Nephron (organoid): ENCODE results near the gene KCNH2.

Experiments
- H3K27ac Mint-ChIP-seq, 3 experiments: 2 replicates each; pipeline ENCODE4 v1.8.0; 2020; ENCODE audit warnings: mixed read lengths in 3 of 3, mild to moderate bottlenecking in 2 of 3, moderate library complexity in 1 of 3
- H3K27me3 Mint-ChIP-seq: 2 replicates; pipeline ENCODE4 v1.8.0; 2021; ENCODE audit warnings: low read depth, mild to moderate bottlenecking, moderate library complexity, mixed read lengths
- H3K36me3 Mint-ChIP-seq: 2 replicates; pipeline ENCODE4 v1.8.0; 2020; ENCODE audit warnings: low read depth, mixed read lengths
- H3K4me1 Mint-ChIP-seq: 2 replicates; pipeline ENCODE4 v1.8.0; 2020; ENCODE audit warnings: mixed read lengths
- H3K4me3 Mint-ChIP-seq, 3 experiments: 2 replicates each; pipeline ENCODE4 v1.8.0; 2020; ENCODE audit warnings: mild to moderate bottlenecking in 3 of 3, mixed read lengths in 3 of 3, moderate library complexity in 2 of 3
- H3K9me3 Mint-ChIP-seq: 2 replicates; pipeline ENCODE4 v1.8.0; 2020; ENCODE audit warnings: mixed read lengths
- TF ChIP-seq, protein P1 (sequence below), 3 experiments: fragments of 200-600 bp; sonication (generic); IDR thresholded peaks; one replicate each; pipeline ENCODE4 v1.5.0; 2021; ENCODE audit warnings: antibody characterized with exemption in 3 of 3; ENCODE audit not compliant: unreplicated experiment in 3 of 3

The KCNH2 gene

DNA sequence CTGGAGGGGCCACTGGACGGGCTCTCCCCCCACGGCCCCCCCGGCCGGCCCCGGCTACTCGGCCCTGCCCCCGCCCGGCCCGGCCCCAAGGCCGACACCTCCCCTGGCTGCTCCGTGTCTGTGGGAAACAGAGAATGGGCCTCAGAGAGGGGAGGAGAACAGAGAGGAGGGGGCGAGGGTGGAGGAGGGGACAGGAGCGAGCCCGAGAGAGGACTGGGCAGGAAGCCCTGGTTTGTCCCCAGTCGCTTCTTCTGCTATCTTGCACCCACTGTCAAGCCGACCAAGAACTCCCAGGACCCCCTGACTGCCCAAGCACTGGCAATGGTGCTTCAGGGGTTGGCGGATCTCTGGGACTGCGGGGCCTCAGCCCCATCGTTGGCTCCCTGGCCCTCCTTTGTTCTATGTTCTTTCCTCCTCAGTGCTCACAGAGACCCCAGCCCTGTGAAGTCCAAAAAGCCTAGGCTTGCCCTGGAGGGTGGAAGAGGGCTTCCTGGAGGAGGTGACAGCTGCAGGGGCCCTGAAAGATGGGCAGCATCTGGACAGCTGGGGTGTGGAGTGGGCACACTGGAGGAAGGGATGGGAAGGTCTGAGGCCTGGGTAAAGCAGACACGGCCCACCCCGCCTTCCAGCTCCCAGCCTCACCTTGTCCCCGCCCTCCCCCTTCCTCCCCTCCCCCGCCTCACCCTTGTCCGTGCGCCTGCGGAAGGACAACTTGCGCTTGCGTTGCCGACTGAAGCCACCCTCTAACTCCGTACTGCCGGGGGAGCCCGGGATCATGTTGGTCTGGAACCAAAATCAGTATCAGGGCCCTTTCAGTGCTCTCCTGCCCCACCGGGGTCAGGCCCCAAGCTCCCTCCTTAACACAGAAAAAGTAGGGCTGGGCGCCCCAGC, 30.1 kb downstream of the KCNH2 start:
- no peaks in the 10 kb centered on the region for H3K9me3 Mint-ChIP-seq
- H3K27me3 Mint-ChIP-seq, result no peaks in the 10 kb centered on the region
- peak overlapping the region; percentile 33 to 85 (median 48) for H3K27ac Mint-ChIP-seq
- H3K36me3 Mint-ChIP-seq, result peaks cover 9% of the 10 kb centered on the region
- peaks cover 23% of the 10 kb centered on the region for H3K4me1 Mint-ChIP-seq
- TF ChIP-seq, protein P1, sequence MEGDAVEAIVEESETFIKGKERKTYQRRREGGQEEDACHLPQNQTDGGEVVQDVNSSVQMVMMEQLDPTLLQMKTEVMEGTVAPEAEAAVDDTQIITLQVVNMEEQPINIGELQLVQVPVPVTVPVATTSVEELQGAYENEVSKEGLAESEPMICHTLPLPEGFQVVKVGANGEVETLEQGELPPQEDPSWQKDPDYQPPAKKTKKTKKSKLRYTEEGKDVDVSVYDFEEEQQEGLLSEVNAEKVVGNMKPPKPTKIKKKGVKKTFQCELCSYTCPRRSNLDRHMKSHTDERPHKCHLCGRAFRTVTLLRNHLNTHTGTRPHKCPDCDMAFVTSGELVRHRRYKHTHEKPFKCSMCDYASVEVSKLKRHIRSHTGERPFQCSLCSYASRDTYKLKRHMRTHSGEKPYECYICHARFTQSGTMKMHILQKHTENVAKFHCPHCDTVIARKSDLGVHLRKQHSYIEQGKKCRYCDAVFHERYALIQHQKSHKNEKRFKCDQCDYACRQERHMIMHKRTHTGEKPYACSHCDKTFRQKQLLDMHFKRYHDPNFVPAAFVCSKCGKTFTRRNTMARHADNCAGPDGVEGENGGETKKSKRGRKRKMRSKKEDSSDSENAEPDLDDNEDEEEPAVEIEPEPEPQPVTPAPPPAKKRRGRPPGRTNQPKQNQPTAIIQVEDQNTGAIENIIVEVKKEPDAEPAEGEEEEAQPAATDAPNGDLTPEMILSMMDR (IDR thresholded peaks at IDR 0.05; ENCODE audit: unreplicated experiment in 3 of 3), result no peak
- peak overlapping the region; percentile 53 to 68 (median 63) for H3K4me3 Mint-ChIP-seq

DNA sequence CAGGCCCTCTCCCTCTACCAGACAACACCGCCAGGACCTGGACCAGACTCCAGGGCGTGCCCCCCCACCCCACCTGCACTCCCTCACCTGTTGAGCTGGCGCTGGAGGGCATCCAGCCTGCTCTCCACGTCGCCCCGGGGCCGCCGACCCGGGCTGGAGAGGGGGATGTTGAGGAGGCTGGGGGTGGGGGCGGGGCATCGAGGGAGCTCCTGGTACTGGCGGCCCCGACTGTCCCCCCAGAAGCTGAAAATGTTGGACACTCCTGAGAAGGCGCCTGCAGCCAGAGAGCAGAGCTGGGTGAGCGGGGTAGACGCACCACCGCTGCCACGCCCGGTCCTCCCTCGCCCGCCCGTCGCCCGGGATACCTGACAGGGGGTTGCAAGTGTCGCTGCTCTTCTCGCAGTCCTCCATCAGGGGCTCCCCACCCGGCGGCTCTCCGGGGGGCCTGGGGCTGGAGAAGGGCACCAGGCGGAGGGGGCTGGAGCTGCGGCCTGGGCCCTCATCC, 30.8 kb downstream of the KCNH2 start:
- Mint-ChIP-seq H3K27me3 (no peaks in the 10 kb centered on the region), H3K9me3 (no peaks in the 10 kb centered on the region), H3K36me3 (peaks cover 9% of the 10 kb centered on the region), H3K27ac (no peak overlapping the region), H3K4me3 (no peak overlapping the region), H3K4me1 (peaks cover 23% of the 10 kb centered on the region)
- TF ChIP-seq, protein P1 (IDR thresholded peaks at IDR 0.05; ENCODE audit: unreplicated experiment in 3 of 3), result no peak

DNA sequence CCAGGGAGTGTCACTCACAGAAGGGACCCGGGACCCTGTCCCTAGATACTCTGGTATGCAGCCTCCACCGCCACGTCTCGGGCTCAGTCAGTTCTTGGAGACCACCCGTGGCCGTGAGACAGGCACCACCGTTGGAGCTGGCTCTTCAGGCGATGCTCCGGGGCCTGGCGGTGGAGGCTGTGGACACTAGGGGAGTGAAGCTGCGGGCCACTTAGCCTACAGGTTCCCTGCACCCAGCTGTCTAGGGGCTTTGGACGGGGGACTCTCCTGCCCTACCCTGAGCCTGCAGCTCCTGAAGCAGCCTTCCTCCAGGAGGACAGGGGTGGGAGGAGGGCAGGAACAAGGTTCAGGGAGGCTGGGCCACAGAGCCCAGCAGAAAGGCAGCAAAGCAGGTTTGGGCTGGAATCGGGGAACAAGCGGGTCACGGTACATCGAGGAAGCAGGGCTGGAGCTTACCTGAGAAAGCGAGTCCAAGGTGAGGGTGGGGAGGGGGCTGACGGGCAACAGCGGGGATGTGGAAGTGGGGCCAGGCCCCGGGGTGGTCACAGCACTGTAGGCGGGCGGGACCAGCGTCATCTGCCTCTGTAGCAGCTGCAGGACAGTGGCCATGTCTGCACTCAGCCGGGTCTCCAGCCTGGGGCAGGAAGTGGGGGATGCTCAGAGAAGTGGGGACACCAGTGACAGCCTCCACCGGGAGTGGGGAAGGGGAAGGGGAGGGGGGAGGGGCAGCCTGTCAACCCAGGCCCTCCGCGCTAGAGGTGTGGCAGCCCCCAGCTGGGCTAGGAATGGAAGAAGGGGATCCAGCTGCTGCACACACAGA, 31.5 kb downstream of the KCNH2 start:
- Mint-ChIP-seq H3K4me1 (peaks cover 23% of the 10 kb centered on the region), H3K27me3 (no peaks in the 10 kb centered on the region), H3K9me3 (no peaks in the 10 kb centered on the region), H3K36me3 (peaks cover 8% of the 10 kb centered on the region), H3K4me3 (peak overlapping the region in 2 of 3 experiments; percentile 40 to 66), H3K27ac (peak overlapping the region; percentile 16 to 78 (median 50))
- TF ChIP-seq, protein P1 (IDR thresholded peaks at IDR 0.05; ENCODE audit: unreplicated experiment in 3 of 3), result no peak

DNA sequence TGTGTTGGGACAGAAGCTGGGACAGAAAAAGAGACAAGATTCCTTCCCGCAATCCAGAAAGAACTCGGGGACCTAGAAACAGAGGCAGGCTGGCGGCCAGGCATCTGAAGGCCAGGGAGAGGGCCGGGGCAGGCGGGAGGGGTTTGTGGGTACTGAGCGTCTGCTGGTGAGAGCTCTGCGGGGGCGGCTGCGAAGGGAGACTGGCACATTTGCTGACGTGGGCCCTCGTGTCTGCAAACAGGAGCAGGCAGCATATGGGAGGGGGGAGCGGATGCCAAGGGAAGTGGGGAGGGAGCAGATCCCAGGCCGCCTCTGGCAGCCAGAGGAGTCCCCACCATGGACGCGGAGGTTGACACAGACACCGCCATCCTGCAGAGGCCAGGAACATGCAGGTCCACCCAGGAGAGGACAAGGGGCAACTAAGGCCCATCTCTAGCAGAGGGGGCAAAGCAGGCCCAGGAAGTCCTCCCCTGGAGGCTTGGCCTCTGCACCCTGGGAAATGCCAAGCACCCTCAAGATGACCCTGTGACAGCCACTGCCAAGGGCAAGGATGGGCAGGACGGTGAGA, 32.2 kb downstream of the KCNH2 start:
- H3K4me1 Mint-ChIP-seq, result peaks cover 23% of the 10 kb centered on the region
- H3K36me3 Mint-ChIP-seq, result peaks cover 4% of the 10 kb centered on the region
- peak overlapping the region; percentile 78 to 90 (median 89) for H3K27ac Mint-ChIP-seq
- H3K27me3 Mint-ChIP-seq, result no peaks in the 10 kb centered on the region
- peak overlapping the region; percentile 21 to 59 (median 48) for H3K4me3 Mint-ChIP-seq
- TF ChIP-seq, protein P1 (IDR thresholded peaks at IDR 0.05; ENCODE audit: unreplicated experiment in 3 of 3), result no peak
- H3K9me3 Mint-ChIP-seq, result no peaks in the 10 kb centered on the region

DNA sequence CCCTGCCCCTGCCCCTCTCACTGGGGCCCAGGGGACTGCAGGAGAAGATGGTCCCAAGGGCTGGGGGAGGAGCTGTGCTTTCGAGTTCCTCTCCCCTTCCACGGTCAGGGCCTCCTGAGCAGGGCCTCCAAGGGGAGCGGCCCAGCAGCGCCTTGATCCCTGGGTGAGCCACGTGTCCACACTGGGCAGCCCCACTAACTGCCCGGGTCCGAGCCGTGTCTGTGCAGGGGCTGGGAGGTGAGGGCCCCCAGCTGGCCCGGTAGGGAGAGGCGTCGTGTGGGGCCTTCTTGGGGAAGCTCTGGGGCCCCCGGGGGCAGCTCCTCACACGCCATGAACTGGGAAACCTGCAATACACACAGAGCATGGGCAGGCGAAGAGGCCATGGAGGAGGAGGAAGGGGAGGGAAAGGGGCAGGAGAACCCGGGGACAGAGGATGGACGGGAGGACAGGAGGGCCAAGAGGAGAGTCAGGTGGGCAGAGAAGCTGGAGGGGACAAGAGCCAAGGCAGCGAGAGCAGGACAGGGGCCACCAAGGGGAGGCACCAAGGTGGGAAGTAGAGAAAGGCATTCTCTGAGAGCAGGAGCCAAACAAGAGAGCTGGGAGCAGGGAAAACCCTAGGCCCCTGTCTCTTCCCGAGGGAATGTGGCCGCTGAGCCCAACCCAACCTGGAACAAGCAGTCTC, 32.8 kb downstream of the KCNH2 start:
- Mint-ChIP-seq H3K27me3 (no peaks in the 10 kb centered on the region), H3K4me1 (peaks cover 27% of the 10 kb centered on the region), H3K4me3 (peak overlapping the region; percentile 21 to 59 (median 48)), H3K9me3 (no peaks in the 10 kb centered on the region), H3K36me3 (peaks cover 4% of the 10 kb centered on the region), H3K27ac (peak overlapping the region; percentile 78 to 90 (median 89))
- TF ChIP-seq, protein P1 (IDR thresholded peaks at IDR 0.05; ENCODE audit: unreplicated experiment in 3 of 3), result no peak
